ENCODE measurements around the gene SMG6.

DNA sequence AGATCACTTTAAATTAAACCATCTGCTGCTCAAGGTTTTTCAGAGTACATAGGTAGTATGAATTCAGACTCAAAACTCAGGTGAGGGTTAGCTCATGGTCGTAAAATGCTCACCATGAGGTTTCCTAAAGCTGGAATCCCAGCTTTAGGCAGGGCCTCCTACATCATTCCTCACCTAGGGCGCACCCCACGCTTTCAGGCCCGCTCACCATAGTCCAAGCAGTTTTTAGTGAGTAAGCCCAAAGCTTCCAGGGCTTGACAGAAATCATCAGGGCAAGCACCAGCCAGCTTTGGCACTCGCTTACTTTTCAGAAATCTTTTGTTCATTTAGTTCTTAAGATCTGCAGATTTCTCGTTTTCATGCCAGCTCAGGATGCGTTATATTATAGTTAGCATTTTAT, 158.9 kb downstream of the SMG6 start:
- TF ChIP-seq POLR2A (IDR thresholded peaks at IDR 0.05; ENCODE audit: low read length): no peak
- TF ChIP-seq GATA1 (IDR thresholded peaks at IDR 0.05; ENCODE audit: low read depth, low read length): no peak

All from erythroblast (primary cell).